Renal cortical epithelial cell (primary cell): ENCODE results near the gene AMY2A. TPM values are rescaled to one million over a fixed set of nuclear protein-coding genes. Genes with fewer than 3 reads are reported as not detected.
"Not testable (repeated sequence)": the region's sequence is repeated elsewhere in the genome, so short reads cannot be mapped to it uniquely, and the experiment has no call there.

Experiments
- DNase-seq: peaks from one replicate; pipeline ENCODE4 v3.0.0-alpha.2; 2011; ENCODE audit warnings: low read depth
- total RNA-seq: library from RNA; depleted of rRNA; stranded (reverse); fragments of >200 nt; gene quantifications from 2 replicates; pipeline ENCODE4 v1.2.3, GENCODE V29; 2014

Gene AMY2A
- not detected in 2 replicates for total RNA-seq

GRCh38 chr1:103616994-103617477 is at the start of gene AMY2A:
AMY2A (plus strand) TSS chr1:103617427; CDS start chr1:103617441, 14 bp downstream.
- not testable (repeated sequence) for DNase-seq

DNA sequence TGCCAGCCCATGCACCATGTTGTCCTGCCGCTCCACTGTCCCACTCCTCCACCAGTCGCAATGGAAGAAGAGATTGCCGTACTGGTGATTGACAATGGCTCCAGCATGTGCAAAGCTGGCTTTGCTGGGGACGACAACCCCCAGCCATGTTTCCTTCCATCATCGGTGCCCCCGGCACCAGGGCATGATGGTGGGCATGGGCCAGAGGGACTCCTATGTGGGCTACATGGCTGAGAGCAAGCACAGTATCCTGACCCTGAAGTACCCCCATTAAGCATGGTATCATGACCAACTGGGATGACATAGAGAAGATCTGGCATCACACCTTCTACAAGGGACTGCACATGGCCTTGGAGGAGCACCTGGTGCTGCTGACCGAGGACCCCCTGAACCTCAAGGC is 47.7 kb upstream of the AMY2A start:
- DNase-seq = no peak

DNA sequence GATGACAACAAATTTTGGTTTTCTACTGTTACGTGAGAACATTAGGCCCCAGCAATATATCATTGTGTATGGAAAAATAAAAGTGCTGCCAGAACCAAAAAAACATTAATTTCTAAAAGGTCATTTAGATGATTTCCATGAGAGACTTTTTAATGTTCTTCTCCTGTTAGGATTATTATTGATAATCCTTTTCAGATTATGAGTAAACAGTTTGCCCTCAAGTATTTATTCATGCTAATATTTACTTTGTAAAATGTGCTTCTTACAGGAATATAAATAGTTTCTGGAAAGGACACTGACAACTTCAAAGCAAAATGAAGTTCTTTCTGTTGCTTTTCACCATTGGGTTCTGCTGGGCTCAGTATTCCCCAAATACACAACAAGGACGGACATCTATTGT is 45.9 kb upstream of the AMY2A start, which contains the start of gene AMY2B:
Gene AMY2B (plus strand): TSS at position 301 of the 400 bp plus-strand sequence. CDS start 14 bp downstream, at position 315.
- not testable (repeated sequence) for DNase-seq

- DNase-seq = no peak
Measured at GRCh38 chr1:103576065-103576464, 41.2 kb upstream of the AMY2A start.

DNA sequence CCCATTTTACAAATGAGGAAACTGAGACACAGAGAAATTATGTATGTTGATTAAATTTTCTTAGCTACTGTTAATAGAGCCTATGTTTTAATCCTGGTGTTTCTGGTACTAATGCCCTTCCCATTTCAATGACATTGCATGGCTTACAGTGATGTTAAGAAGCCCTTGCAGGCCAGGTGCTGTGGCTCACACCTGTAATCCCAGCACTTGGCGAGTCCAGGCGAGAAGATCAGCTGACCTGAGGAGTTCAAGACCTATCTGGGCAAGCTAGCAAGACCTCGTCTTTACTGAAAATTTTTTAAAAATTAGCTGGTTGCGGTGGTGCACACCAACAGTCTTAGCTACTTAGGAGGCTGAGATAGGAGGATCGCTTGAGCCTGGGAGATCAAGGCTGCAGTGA is 40.4 kb upstream of the AMY2A start:
- not testable (repeated sequence) for DNase-seq

- no peak for DNase-seq
Measured at GRCh38 chr1:103582464-103582863, 34.8 kb upstream of the AMY2A start.

- no peak for DNase-seq
Measured at GRCh38 chr1:103583887-103584286, 33.3 kb upstream of the AMY2A start.

DNA sequence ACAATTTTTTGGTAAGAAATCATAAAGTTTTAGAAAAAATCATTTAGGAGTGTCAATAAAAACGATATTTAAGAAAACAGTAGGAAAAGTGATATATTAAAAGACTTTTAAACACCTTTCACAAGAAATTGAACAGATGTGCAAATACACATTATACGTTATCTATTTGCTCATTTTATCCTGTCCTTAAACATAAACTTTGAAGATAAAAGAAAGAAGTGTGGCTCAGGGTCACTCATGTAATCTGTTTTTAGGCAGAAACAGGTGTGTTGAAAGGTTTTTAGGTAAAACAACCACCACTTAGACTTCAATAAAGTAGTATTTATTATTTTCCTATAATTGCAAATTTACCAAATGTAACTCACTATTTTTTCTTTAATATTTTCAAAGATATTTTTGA is 32.7 kb upstream of the AMY2A start:
- no peak for DNase-seq

DNA sequence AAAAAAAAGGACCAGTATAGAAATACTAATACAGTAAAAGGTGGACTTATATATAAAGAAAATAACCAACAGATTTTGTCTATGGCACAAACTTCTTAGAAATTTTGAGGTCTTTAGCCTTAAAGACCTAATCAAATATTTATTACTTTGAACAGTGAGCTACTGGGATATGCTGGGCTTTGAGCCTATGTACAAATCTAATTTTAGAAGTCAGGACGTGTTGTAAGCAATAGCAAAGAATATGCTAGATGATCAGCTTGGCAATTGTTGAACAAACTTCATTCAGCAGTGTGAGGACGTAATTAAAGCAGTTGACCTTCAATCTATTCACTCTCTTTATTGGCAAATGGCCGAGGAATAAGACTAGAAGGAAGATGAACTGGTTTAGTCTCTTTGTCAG is 14.5 kb upstream of the AMY2A start:
- DNase-seq = not testable (repeated sequence)

DNA sequence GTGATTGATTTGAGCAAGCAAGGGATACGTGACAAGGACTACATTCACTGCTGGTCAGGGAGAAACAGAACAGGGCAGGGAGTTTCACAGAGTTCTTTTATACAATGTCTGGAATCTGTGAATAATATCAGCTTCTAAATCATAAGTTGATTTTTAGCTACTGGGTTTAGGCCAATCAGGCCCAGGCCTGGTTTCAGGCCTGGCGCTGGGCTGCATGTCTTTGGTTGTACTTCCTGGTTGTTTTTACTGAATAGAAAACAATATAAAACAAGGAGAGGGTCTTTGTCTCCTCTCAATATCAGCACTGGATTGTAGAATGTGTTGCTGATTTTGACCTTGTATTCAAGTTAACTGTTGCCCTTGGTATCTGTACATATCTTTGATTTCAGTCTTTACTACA is 865 bp upstream of the AMY2A start:
- no peak for DNase-seq

DNA sequence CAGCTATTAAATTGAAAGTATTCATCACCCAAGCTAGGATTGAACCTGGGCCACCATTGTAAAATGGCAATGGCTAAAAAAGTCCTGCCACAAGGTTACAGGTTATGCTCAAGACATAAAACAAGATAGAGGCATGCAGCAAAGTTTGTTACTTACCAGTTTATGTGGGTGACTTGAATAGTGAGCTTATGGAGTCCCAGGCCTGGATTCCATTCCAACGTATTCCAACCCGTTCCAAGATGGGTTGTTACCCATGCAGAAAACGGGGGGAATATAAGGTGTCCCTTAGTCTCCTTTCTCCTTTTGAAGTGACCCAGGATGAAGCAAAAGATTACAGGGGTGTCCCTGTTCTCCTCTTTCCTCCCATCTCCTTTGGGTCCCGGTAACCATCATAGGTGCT is 10.2 kb downstream of the AMY2A start:
- not testable (repeated sequence) for DNase-seq

DNA sequence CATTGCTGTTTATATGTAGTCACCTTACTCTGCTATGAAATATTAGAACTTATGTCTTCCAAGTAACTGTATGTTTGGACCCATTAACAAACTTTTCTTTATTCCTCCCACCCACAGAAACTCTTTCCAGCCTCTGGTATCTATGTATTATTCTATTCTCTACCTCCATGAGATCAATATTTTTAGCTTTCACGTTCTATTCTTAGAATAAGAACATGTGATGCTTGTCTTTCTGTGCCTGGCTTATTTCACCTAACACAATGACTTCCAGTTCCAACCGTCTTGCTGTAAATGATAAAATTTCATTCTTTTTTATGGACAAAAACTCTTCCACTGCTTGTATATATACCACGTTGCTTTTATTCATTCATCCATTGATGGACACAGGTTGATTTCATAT is 24.0 kb downstream of the AMY2A start:
- not testable (repeated sequence) for DNase-seq

DNA sequence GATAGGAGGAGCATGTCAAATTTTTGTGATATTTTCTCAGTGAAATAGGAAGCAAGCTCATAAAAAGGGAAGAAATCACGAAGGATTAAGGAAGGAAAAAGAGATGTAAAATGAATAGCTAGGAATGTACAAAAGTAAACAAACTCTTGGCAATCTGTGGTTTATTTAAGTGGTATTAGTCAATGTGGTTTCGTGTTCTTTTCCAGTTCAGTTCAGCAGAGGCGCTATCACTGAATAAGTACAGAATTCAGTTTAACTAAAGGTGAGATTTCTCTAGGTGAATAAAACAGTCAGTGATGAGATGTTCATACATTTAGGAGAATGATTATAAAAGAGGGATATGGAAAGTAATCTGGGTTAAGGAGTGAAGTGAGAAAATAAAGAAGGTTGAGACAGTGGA is 26.7 kb downstream of the AMY2A start:
- DNase-seq = not testable (repeated sequence)

DNA sequence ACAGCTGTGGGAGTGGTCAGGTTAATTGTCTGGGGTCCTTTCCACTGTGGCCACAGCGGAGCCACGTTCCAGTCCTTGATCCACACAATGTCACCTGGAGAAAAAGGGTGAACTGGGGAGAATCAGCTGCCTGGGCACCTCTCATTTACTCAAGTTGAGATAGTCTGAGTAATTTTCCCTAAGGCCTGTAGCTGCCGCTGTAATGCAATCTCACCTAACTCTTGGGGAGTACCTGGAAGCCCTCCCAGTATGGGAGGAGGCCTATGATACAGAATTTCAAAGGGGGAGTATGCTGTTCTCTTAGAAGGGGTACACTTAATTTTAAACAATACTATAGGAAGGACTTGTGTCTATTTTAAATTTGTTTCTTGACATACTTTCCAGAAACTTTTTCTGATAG is 33.1 kb downstream of the AMY2A start:
- not testable (repeated sequence) for DNase-seq

DNA sequence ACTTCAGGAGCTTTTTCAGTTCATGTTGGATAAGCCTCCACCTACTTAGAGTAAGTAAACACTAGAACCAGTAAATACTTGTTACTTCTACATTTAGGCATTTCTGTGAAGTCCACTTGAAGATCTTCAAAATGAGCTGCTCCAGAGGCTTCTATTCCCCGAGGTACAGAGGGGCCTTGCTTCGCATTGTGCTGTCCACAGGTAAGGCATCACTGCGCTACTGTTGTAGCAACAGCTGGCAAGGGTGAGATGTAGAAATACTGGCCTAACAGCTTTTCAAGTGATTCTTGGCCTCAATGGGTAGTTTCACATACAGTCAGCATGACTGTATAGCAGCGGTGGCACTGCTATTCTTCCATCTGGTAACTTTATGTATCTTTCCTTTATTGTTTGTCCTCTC is 33.7 kb downstream of the AMY2A start:
- DNase-seq = not testable (repeated sequence)

DNA sequence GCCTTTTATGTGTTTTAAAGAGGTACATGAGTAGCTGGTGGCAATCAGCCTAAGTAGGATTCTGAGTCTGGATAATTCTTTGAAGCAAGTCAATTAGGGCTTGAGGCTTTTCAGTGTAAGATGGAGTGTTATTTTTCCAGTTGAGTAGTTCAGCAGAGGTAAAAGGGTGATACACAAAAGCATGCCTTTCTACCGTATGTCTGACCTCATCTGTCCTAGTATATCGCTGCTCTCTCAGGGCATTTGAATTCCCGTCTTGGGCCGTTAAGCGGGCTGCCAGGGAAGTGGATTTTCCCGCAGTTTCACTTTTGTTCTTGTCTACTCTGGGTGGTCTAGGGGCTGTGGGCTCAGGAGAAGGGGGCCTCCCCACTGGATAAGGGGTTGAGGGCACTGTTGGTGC is 36.9 kb downstream of the AMY2A start:
- not testable (repeated sequence) for DNase-seq

DNA sequence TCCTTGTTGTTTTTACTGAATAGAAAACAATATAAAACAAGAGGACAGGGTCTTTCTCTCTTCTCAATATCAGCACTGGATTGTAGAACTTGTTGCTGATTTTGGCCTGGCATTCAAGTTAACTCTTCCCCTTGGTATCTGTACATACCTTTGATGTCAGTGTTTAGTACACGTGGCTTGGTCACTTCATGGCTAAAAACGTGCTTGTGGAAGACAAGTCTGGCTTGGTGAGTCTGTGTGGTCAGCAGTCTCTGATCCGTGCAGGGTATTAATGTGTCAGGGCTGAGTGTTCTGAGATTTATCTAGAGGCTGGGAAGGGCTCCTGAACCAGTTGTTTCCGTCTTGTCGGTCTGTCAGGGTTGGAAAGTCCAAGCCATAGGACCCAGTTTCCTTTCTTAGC is 38.2 kb downstream of the AMY2A start, which contains the start of gene AMY1A:
Gene AMY1A (plus strand): TSS at position 301 of the 400 bp plus-strand sequence. CDS start 571 bp downstream, outside the sequence.
- not testable (repeated sequence) for DNase-seq

Other genes starting within 250 kb of the AMY2A start
- 2.6 and 14.1 TPM in 2 replicates for gene RNPC3, start 91.7 kb upstream of the AMY2A start, total RNA-seq
- gene AMY2B, start 45.8 kb upstream of the AMY2A start, total RNA-seq = 2.4 and 19.7 TPM in 2 replicates
- gene AMY1A, start 38.3 kb downstream of the AMY2A start, total RNA-seq = not detected in 2 replicates
- gene AMY1B, start 78.8 kb downstream of the AMY2A start, total RNA-seq = not detected in 2 replicates
- gene AMY1C, start 132.5 kb downstream of the AMY2A start, total RNA-seq = not detected in 2 replicates